ENCODE data around the gene UBXN10.

UBXN10 gene

GRCh38 chr1:20185834-20186782 lies at the start of gene UBXN10, which contains the start of gene PLA2G2C:
Gene UBXN10, plus strand, starts transcription at chr1:20186096. Its CDS starts 4,466 bp downstream, at chr1:20190562.
Gene PLA2G2C, minus strand, starts transcription at chr1:20186518. Its CDS starts 9,155 bp downstream, at chr1:20177363.
- DNase-seq (ENCODE audit: low spot score), result peak; percentile 74

GRCh38 chr1:20136249-20136648 lies 49.6 kb upstream of the UBXN10 start:
- DNase-seq (ENCODE audit: low spot score), result no peak

- DNase-seq (ENCODE audit: low spot score), result no peak
Measured at GRCh38 chr1:20137055-20137454, 48.8 kb upstream of the UBXN10 start.

- no peak for DNase-seq (ENCODE audit: low spot score)
Measured at GRCh38 chr1:20137604-20138003, 48.3 kb upstream of the UBXN10 start.

- DNase-seq (ENCODE audit: low spot score), result no peak
Measured at GRCh38 chr1:20138346-20138745, 47.5 kb upstream of the UBXN10 start.

GRCh38 chr1:20138961-20139550 lies 46.8 kb upstream of the UBXN10 start, which contains the start of gene PLA2G2F:
Gene PLA2G2F, plus strand, starts transcription at chr1:20139323. Its CDS starts 105 bp downstream, at chr1:20139428.
- no peak for DNase-seq (ENCODE audit: low spot score)

- DNase-seq (ENCODE audit: low spot score), result no peak
Measured at GRCh38 chr1:20139776-20140612, 45.9 kb upstream of the UBXN10 start.

- no peak for DNase-seq (ENCODE audit: low spot score)
Measured at GRCh38 chr1:20141001-20141400, 44.9 kb upstream of the UBXN10 start.

- DNase-seq (ENCODE audit: low spot score), result no peak
Measured at GRCh38 chr1:20141466-20141865, 44.4 kb upstream of the UBXN10 start.

GRCh38 chr1:20142001-20142710 lies 43.7 kb upstream of the UBXN10 start:
- DNase-seq (ENCODE audit: low spot score), result no peak

GRCh38 chr1:20143318-20143717 lies 42.6 kb upstream of the UBXN10 start:
- DNase-seq (ENCODE audit: low spot score), result no peak

- no peak for DNase-seq (ENCODE audit: low spot score)
Measured at GRCh38 chr1:20143734-20144565, 41.9 kb upstream of the UBXN10 start.

GRCh38 chr1:20147846-20148570 lies 37.9 kb upstream of the UBXN10 start:
- DNase-seq (ENCODE audit: low spot score), result no peak

GRCh38 chr1:20148571-20149500 lies 37.1 kb upstream of the UBXN10 start:
- DNase-seq (ENCODE audit: low spot score), result no peak

- DNase-seq (ENCODE audit: low spot score), result no peak
Measured at GRCh38 chr1:20149601-20150325, 36.1 kb upstream of the UBXN10 start.

GRCh38 chr1:20150326-20150705 lies 35.6 kb upstream of the UBXN10 start:
- DNase-seq (ENCODE audit: low spot score), result no peak

GRCh38 chr1:20150969-20151368 lies 34.9 kb upstream of the UBXN10 start:
- no peak for DNase-seq (ENCODE audit: low spot score)
